ENCODE data around the gene TPMT.

TPMT gene

DNA sequence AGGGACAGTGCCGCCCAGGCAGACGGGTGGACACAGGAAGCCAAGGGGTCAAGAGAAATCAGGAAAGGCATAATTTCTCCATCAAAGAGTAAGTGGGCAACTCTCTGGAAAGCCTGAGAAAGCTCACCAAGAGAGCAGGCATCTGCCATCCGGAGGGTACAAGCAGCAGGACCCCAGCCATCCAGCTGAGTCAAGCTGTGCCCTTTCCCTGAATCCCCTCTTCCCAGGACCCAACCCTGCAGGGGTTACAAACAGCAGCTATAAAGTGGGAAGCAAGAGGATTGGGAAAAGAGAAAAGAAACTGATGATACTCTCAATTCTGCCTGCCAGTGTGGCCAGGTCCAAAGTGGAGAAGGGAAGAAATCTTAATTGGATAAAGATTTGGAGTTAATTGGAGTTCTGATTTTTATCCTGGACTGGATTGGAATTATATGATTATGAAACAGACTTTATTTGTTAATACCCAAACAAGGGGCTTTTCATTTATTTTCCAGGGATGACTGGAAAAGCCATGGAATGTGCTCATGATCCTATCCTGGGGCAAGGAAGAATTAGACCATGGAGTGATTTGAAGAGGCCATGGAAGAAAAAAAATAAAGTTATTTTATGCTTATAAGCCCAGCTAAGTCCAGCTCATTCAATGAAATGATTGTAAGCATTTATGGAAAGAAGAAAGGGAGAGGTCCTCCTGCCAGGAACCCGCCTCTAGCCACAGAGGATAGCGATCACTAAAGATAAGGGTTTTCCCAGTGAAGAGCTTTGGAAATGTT is 67.3 kb downstream of the TPMT start:
- Histone ChIP-seq H3K27me3 (ENCODE audit: control insufficient read depth, insufficient read depth, low read length) (no peaks in the 10 kb centered on the region), H3K9me3 (ENCODE audit: control insufficient read depth, insufficient read depth, low read depth, low read length) (peaks cover 25% of the 10 kb centered on the region), H3K27ac (ENCODE audit: low read depth, low read length) (no peak overlapping the region), H3K4me1 (ENCODE audit: control insufficient read depth, insufficient read depth, low read length) (no peaks in the 10 kb centered on the region), H3K36me3 (ENCODE audit: control insufficient read depth, insufficient read depth, low read length) (no peaks in the 10 kb centered on the region), H3K4me3 (ENCODE audit: low read depth, low read length) (no peak overlapping the region), H3K9ac (ENCODE audit: low read length) (no peak overlapping the region)

GRCh38 chr6:18081025-18081668 is 73.7 kb downstream of the TPMT start:
- Histone ChIP-seq H3K27ac (ENCODE audit: low read depth, low read length) (no peak overlapping the region), H3K9me3 (ENCODE audit: control insufficient read depth, insufficient read depth, low read depth, low read length) (no peaks in the 10 kb centered on the region), H3K4me3 (ENCODE audit: low read depth, low read length) (no peak overlapping the region), H3K36me3 (ENCODE audit: control insufficient read depth, insufficient read depth, low read length) (no peaks in the 10 kb centered on the region), H3K4me1 (ENCODE audit: control insufficient read depth, insufficient read depth, low read length) (no peaks in the 10 kb centered on the region), H3K27me3 (ENCODE audit: control insufficient read depth, insufficient read depth, low read length) (no peaks in the 10 kb centered on the region), H3K9ac (ENCODE audit: low read length) (no peak overlapping the region)

GRCh38 chr6:18080544-18080943 is 74.3 kb downstream of the TPMT start:
- Histone ChIP-seq H3K9me3 (ENCODE audit: control insufficient read depth, insufficient read depth, low read depth, low read length) (peaks cover 4% of the 10 kb centered on the region), H3K4me3 (ENCODE audit: low read depth, low read length) (no peak overlapping the region), H3K36me3 (ENCODE audit: control insufficient read depth, insufficient read depth, low read length) (no peaks in the 10 kb centered on the region), H3K27ac (ENCODE audit: low read depth, low read length) (no peak overlapping the region), H3K9ac (ENCODE audit: low read length) (no peak overlapping the region), H3K27me3 (ENCODE audit: control insufficient read depth, insufficient read depth, low read length) (no peaks in the 10 kb centered on the region), H3K4me1 (ENCODE audit: control insufficient read depth, insufficient read depth, low read length) (no peaks in the 10 kb centered on the region)

GRCh38 chr6:18078866-18079265 is 76.0 kb downstream of the TPMT start:
- H3K4me3 ChIP-seq (ENCODE audit: low read depth, low read length): no peak overlapping the region
- no peak overlapping the region for H3K9ac ChIP-seq (ENCODE audit: low read length)
- no peak overlapping the region for H3K27ac ChIP-seq (ENCODE audit: low read depth, low read length)
- no peaks in the 10 kb centered on the region for H3K4me1 ChIP-seq (ENCODE audit: control insufficient read depth, insufficient read depth, low read length)
- no peaks in the 10 kb centered on the region for H3K27me3 ChIP-seq (ENCODE audit: control insufficient read depth, insufficient read depth, low read length)
- no peaks in the 10 kb centered on the region for H3K36me3 ChIP-seq (ENCODE audit: control insufficient read depth, insufficient read depth, low read length)
- peaks cover 11% of the 10 kb centered on the region for H3K9me3 ChIP-seq (ENCODE audit: control insufficient read depth, insufficient read depth, low read depth, low read length)
